Measurements from ENCODE around the gene FREM1. TPM values are rescaled to one million over a fixed set of nuclear protein-coding genes. Genes with fewer than 3 reads are reported as not detected.
A peak's percentile ranks its signal among the peaks of the same experiment; 100 is the strongest.

Gene FREM1
- total RNA-seq, 2 donors from 2014 or later: 2.2 to 2.4 TPM

GRCh38 chr9:14883310-14883944, 26.8 kb downstream of the FREM1 start:
- no peak for TF ChIP-seq CTCF (IDR thresholded peaks at IDR 0.05)
- Histone ChIP-seq H3K27me3 (no peaks in the 10 kb centered on the region), H3K4me1 (no peaks in the 10 kb centered on the region), H3K36me3 (no peaks in the 10 kb centered on the region), H3K9me3 (no peaks in the 10 kb centered on the region), H3K4me3 (no peak overlapping the region), H3K27ac (peak overlapping the region; percentile 63 to 77)
- DNase-seq (ENCODE audit: low spot score): no peak

GRCh38 chr9:14882090-14882489, 28.1 kb downstream of the FREM1 start:
- no peaks in the 10 kb centered on the region for H3K36me3 ChIP-seq
- H3K27me3 ChIP-seq: no peaks in the 10 kb centered on the region
- TF ChIP-seq CTCF (IDR thresholded peaks at IDR 0.05): no peak
- no peak overlapping the region for H3K27ac ChIP-seq
- no peak for DNase-seq (ENCODE audit: low spot score)
- H3K4me1 ChIP-seq: no peaks in the 10 kb centered on the region
- H3K9me3 ChIP-seq: no peaks in the 10 kb centered on the region
- H3K4me3 ChIP-seq: no peak overlapping the region

DNA sequence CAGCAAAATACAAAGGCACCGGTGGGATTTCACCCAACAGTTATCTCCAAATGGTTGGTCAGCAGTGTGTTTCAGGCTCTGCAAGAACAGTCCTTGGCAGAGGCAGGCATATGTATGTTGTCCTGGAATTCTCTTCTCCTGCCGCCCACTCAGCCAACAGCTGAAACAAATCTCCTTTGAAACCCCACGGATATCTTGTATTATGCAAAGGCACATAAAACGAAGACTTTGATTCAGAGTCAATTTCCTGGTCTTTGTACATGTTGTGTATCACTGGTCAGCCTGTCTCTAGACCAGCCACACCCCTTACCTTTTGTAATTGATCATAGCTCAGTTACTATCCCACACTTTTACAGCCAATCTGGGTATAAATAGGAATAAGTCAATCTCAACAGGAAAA, 29.2 kb downstream of the FREM1 start:
- Histone ChIP-seq H3K27ac (no peak overlapping the region), H3K4me1 (no peaks in the 10 kb centered on the region), H3K27me3 (no peaks in the 10 kb centered on the region), H3K9me3 (no peaks in the 10 kb centered on the region), H3K4me3 (no peak overlapping the region), H3K36me3 (no peaks in the 10 kb centered on the region)
- DNase-seq (ENCODE audit: low spot score): no peak
- no peak for TF ChIP-seq CTCF (IDR thresholded peaks at IDR 0.05)

GRCh38 chr9:14870090-14870489, 40.1 kb downstream of the FREM1 start:
- no peaks in the 10 kb centered on the region for H3K9me3 ChIP-seq
- H3K27ac ChIP-seq: no peak overlapping the region
- H3K4me3 ChIP-seq: no peak overlapping the region
- no peak for TF ChIP-seq CTCF (IDR thresholded peaks at IDR 0.05)
- no peaks in the 10 kb centered on the region for H3K27me3 ChIP-seq
- no peaks in the 10 kb centered on the region for H3K4me1 ChIP-seq
- DNase-seq (ENCODE audit: low spot score): no peak
- H3K36me3 ChIP-seq: no peaks in the 10 kb centered on the region

DNA sequence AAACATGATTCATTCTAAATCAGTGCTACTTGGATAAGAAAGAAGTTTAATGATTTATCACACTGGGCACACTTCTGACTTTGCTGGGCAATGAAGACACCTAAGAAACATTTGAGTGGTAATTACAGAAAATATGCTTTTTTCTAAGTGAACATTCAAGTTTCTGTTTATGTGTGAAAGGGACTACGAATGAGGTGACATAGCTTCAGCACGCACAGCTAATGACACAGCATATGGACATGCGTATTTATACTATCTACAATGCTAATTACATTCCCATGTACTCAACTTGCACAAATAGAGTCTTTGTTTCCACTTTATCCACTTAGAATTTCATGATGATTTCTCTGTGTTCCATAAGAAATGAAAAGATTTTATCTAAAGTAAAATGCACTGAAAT, 40.6 kb downstream of the FREM1 start:
- Histone ChIP-seq H3K27ac (no peak overlapping the region), H3K27me3 (no peaks in the 10 kb centered on the region), H3K36me3 (no peaks in the 10 kb centered on the region), H3K4me3 (no peak overlapping the region), H3K9me3 (no peaks in the 10 kb centered on the region), H3K4me1 (no peaks in the 10 kb centered on the region)
- no peak for DNase-seq (ENCODE audit: low spot score)
- TF ChIP-seq CTCF (IDR thresholded peaks at IDR 0.05): no peak
